ENCODE data around the gene CLINT1. TPM values are rescaled to one million over a fixed set of nuclear protein-coding genes. Genes with fewer than 3 reads are reported as not detected.
A peak's percentile ranks its signal among the peaks of the same experiment; 100 is the strongest.
"Not testable (repeated sequence)": the region's sequence is repeated elsewhere in the genome, so short reads cannot be mapped to it uniquely, and the experiment has no call there.

CLINT1 gene
- total RNA-seq (2014; rRNA removed; shearing (Covaris generic)), result 77.5 and 83.2 TPM in 2 replicates

- no peaks in the 10 kb centered on the region for H3K27me3 ChIP-seq
- peak; percentile 91 to 92 for DNase-seq
- H3K9me3 ChIP-seq (replicated peaks), result no peaks in the 10 kb centered on the region
- peak within 1 kb of the TSS; percentile 82 for H3K4me3 ChIP-seq
- no peaks in the 10 kb centered on the region for H3K36me3 ChIP-seq
- H3K27ac ChIP-seq, result peak within 1 kb of the TSS; percentile 60
- no peaks in the 10 kb centered on the region; the same call in 1 of the 2 replicates for H3K4me1 ChIP-seq
These were observed at the start of gene CLINT1 for GRCh38 chr5:157858527-157859226. TSS of gene CLINT1 (minus strand) at chr5:157859145. CDS start at chr5:157858970, 175 bp downstream.

GRCh38 chr5:157908459-157908858 is 49.5 kb upstream of the CLINT1 start:
- Histone ChIP-seq H3K4me3 (no peak overlapping the region), H3K9me3 (replicated peaks) (no peaks in the 10 kb centered on the region), H3K27ac (no peak overlapping the region), H3K36me3 (no peaks in the 10 kb centered on the region), H3K27me3 (no peaks in the 10 kb centered on the region), H3K4me1 (no peaks in the 10 kb centered on the region)
- no peak for DNase-seq

- DNase-seq, result no peak
- H3K36me3 ChIP-seq, result no peaks in the 10 kb centered on the region
- no peaks in the 10 kb centered on the region for H3K27me3 ChIP-seq
- no peak overlapping the region for H3K4me3 ChIP-seq
- no peaks in the 10 kb centered on the region for H3K4me1 ChIP-seq
- no peaks in the 10 kb centered on the region for H3K9me3 ChIP-seq (replicated peaks)
- H3K27ac ChIP-seq, result no peak overlapping the region
These were observed 48.5 kb upstream of the CLINT1 start for GRCh38 chr5:157907479-157907878.

- Histone ChIP-seq H3K4me1 (no peaks in the 10 kb centered on the region), H3K27ac (no peak overlapping the region), H3K27me3 (no peaks in the 10 kb centered on the region), H3K4me3 (no peak overlapping the region), H3K9me3 (replicated peaks) (no peaks in the 10 kb centered on the region), H3K36me3 (no peaks in the 10 kb centered on the region)
- no peak for DNase-seq
These were observed 44.1 kb upstream of the CLINT1 start for GRCh38 chr5:157903117-157903450.

- no peak for DNase-seq
- Histone ChIP-seq H3K27me3 (no peaks in the 10 kb centered on the region), H3K36me3 (no peaks in the 10 kb centered on the region), H3K4me3 (no peak overlapping the region), H3K4me1 (no peaks in the 10 kb centered on the region), H3K27ac (no peak overlapping the region), H3K9me3 (replicated peaks) (no peaks in the 10 kb centered on the region)
These were observed 43.6 kb upstream of the CLINT1 start for GRCh38 chr5:157902449-157903116.

- no peak overlapping the region for H3K27ac ChIP-seq
- H3K36me3 ChIP-seq, result no peaks in the 10 kb centered on the region
- DNase-seq, result peak in 1 of 2 experiments; percentile 25
- H3K4me1 ChIP-seq, result no peaks in the 10 kb centered on the region
- no peak overlapping the region for H3K4me3 ChIP-seq
- H3K27me3 ChIP-seq, result no peaks in the 10 kb centered on the region
- H3K9me3 ChIP-seq (replicated peaks), result no peaks in the 10 kb centered on the region
These were observed 41.7 kb upstream of the CLINT1 start for GRCh38 chr5:157900644-157901043.

GRCh38 chr5:157893611-157894010 is 34.7 kb upstream of the CLINT1 start:
- no peaks in the 10 kb centered on the region for H3K9me3 ChIP-seq (replicated peaks)
- H3K4me1 ChIP-seq, result no peaks in the 10 kb centered on the region
- no peak overlapping the region for H3K27ac ChIP-seq
- DNase-seq, result no peak
- no peaks in the 10 kb centered on the region for H3K27me3 ChIP-seq
- H3K36me3 ChIP-seq, result no peaks in the 10 kb centered on the region
- no peak overlapping the region for H3K4me3 ChIP-seq

- no peak for DNase-seq
- Histone ChIP-seq H3K36me3 (no peaks in the 10 kb centered on the region), H3K27me3 (no peaks in the 10 kb centered on the region), H3K9me3 (replicated peaks) (no peaks in the 10 kb centered on the region), H3K4me1 (no peaks in the 10 kb centered on the region), H3K4me3 (no peak overlapping the region), H3K27ac (no peak overlapping the region)
These were observed 34.0 kb upstream of the CLINT1 start for GRCh38 chr5:157892974-157893373.

- Histone ChIP-seq H3K27ac (no peak overlapping the region), H3K4me3 (no peak overlapping the region), H3K9me3 (replicated peaks) (no peaks in the 10 kb centered on the region), H3K27me3 (no peaks in the 10 kb centered on the region), H3K4me1 (no peaks in the 10 kb centered on the region), H3K36me3 (no peaks in the 10 kb centered on the region)
- no peak for DNase-seq
These were observed 32.1 kb upstream of the CLINT1 start for GRCh38 chr5:157890836-157891597.

- H3K27ac ChIP-seq, result no peak overlapping the region
- H3K4me3 ChIP-seq, result no peak overlapping the region
- no peaks in the 10 kb centered on the region for H3K9me3 ChIP-seq (replicated peaks)
- no peak for DNase-seq
- no peaks in the 10 kb centered on the region for H3K27me3 ChIP-seq
- H3K4me1 ChIP-seq, result no peaks in the 10 kb centered on the region
- H3K36me3 ChIP-seq, result no peaks in the 10 kb centered on the region
These were observed 30.0 kb upstream of the CLINT1 start for GRCh38 chr5:157888814-157889532.

- Histone ChIP-seq H3K4me1 (no peaks in the 10 kb centered on the region), H3K4me3 (no peak overlapping the region), H3K27ac (no peak overlapping the region), H3K36me3 (no peaks in the 10 kb centered on the region), H3K9me3 (replicated peaks) (no peaks in the 10 kb centered on the region), H3K27me3 (no peaks in the 10 kb centered on the region)
- no peak for DNase-seq
These were observed 27.9 kb upstream of the CLINT1 start for GRCh38 chr5:157886796-157887380.

GRCh38 chr5:157885051-157885450 is 26.1 kb upstream of the CLINT1 start:
- not testable (repeated sequence) for DNase-seq; H3K4me1 ChIP-seq; H3K36me3 ChIP-seq; H3K9me3 ChIP-seq (replicated peaks); H3K27ac ChIP-seq; H3K4me3 ChIP-seq; H3K27me3 ChIP-seq

- H3K36me3 ChIP-seq; H3K27ac ChIP-seq; H3K4me3 ChIP-seq; DNase-seq; H3K27me3 ChIP-seq; H3K4me1 ChIP-seq; H3K9me3 ChIP-seq (replicated peaks): not testable (repeated sequence)
These were observed 22.6 kb upstream of the CLINT1 start for GRCh38 chr5:157881498-157881897.

GRCh38 chr5:157877821-157878220 is 18.9 kb upstream of the CLINT1 start:
- no peaks in the 10 kb centered on the region for H3K4me1 ChIP-seq
- DNase-seq, result no peak
- no peak overlapping the region for H3K27ac ChIP-seq
- no peak overlapping the region for H3K4me3 ChIP-seq
- H3K36me3 ChIP-seq, result no peaks in the 10 kb centered on the region
- no peaks in the 10 kb centered on the region for H3K9me3 ChIP-seq (replicated peaks)
- no peaks in the 10 kb centered on the region for H3K27me3 ChIP-seq

All from SJCRH30 (cell line).